Colonic mucosa (tissue), 4 donors: Measurements from ENCODE around the gene USP20. TPM values are rescaled to one million over a fixed set of nuclear protein-coding genes. Genes with fewer than 3 reads are reported as not detected.

Experiments
- DNase-seq: peaks from one replicate; pipeline ENCODE4 v3.0.0-alpha.2; 2020
- H3K27ac ChIP-seq: fragments of 200-600 bp; one replicate; pipeline ENCODE4 v1.8.0; 2021
- H3K27me3 ChIP-seq: fragments of 200-600 bp; one replicate; pipeline ENCODE4 v1.8.0; 2021
- H3K36me3 ChIP-seq: fragments of 200-600 bp; one replicate; pipeline ENCODE4 v1.8.0; 2021
- H3K4me1 ChIP-seq: fragments of 200-600 bp; one replicate; pipeline ENCODE4 v1.8.0; 2021; ENCODE audit warnings: mild to moderate bottlenecking
- H3K4me3 ChIP-seq: fragments of 200-600 bp; one replicate; pipeline ENCODE4 v1.8.0; 2021
- H3K9ac ChIP-seq, 2 donors: one replicate each; pipeline ENCODE4 v1.7.0; 2013; ENCODE audit warnings: control low read depth in 2 of 2, low read depth in 2 of 2, low read length in 2 of 2
- H3K9me3 ChIP-seq: fragments of 200-600 bp; one replicate; pipeline ENCODE4 v1.8.0; 2021
- intact Hi-C: fragments of 100-400 bp; cut with DNase I; formaldehyde crosslinking; loops from one replicate; pipeline ENCODE4 v1.14.1; 2022
- total RNA-seq, 2 donors: library from RNA; stranded (reverse); fragmentation: NEBNext Ultra II Directional in 1 of 2; extraction: Animal tissue kit (Norgen Biotek cat#: 25700) in 1 of 2; gene quantifications; one replicate each; pipeline ENCODE4 v1.2.1, GENCODE V29; 2021
- TF ChIP-seq, protein P1 (sequence below): fragments of 200-600 bp; IDR thresholded peaks from one replicate; pipeline ENCODE4 v1.8.0; 2022; ENCODE audit warnings: antibody characterized with exemption, mild to moderate bottlenecking
- donor health status: healthy.
- donor health status: DM: no; HTN: no; CAD: no.
- donor health status: DM: no; HTN: no; CAD: no.

The USP20 gene
- total RNA-seq, 2 donors from 2014 or later: 14.7 to 20.0 TPM

DNA sequence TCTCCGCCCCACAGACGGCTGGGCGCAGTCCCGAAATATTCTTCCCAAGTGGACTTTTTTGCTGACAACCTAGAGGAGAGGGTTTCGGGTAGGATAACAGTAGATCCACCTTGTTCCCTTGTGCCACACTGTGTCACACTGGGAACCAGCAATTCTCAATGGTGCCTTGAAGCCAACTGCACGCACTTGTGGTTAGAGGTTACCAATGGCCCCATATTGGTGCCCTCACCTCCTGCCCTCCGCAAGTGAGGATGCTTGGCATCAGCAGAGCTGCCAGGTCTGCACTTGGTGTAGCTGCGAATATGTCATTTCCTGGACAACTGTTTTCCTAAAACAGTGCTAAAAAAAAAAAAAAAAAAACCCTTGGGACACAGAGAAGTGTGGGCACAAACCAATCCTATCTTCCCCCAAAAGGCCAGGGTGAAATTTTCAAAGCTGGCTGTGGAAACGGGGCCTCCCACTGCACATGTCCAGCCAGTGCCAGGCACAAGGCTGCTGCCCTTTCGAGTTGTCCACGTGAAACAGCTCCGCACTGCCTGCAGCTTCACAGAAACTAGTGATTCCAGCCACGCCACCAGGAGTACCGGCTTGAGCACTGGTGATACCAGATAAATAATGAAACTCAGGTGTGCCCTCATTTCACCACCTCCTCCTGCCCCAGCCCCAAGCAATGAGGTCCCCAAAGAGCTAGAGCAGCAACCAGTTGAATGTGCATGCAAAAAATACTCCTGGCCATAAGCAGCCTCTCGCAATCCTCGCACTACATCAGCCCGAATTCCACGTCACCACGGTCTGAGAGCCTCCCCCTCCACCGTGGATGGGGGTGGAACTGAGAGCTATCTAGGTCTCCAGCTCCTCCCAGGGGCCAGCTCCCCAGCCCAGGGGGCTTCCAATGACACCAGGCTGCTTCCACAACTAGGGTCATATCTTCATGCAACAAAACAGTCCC lies 51.2 kb downstream of the USP20 start:
- H3K27me3 ChIP-seq: no peaks in the 10 kb centered on the region
- peak overlapping the region; percentile 34 for H3K4me3 ChIP-seq
- H3K27ac ChIP-seq: peak overlapping the region; percentile 81
- intact Hi-C loops: loop anchor here (5.0 to 10.0 kb wide), 3 partner anchors 156 to 348 kb away; partner anchors contain the start of gene FNBP1
- peaks cover 7% of the 10 kb centered on the region for H3K4me1 ChIP-seq
- no peaks in the 10 kb centered on the region for H3K9me3 ChIP-seq
- H3K36me3 ChIP-seq: no peaks in the 10 kb centered on the region
- peak overlapping the region in 1 of 2 donors; percentile 93 for H3K9ac ChIP-seq
- TF ChIP-seq, protein P1, sequence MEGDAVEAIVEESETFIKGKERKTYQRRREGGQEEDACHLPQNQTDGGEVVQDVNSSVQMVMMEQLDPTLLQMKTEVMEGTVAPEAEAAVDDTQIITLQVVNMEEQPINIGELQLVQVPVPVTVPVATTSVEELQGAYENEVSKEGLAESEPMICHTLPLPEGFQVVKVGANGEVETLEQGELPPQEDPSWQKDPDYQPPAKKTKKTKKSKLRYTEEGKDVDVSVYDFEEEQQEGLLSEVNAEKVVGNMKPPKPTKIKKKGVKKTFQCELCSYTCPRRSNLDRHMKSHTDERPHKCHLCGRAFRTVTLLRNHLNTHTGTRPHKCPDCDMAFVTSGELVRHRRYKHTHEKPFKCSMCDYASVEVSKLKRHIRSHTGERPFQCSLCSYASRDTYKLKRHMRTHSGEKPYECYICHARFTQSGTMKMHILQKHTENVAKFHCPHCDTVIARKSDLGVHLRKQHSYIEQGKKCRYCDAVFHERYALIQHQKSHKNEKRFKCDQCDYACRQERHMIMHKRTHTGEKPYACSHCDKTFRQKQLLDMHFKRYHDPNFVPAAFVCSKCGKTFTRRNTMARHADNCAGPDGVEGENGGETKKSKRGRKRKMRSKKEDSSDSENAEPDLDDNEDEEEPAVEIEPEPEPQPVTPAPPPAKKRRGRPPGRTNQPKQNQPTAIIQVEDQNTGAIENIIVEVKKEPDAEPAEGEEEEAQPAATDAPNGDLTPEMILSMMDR: no peak
- DNase-seq: no peak

DNA sequence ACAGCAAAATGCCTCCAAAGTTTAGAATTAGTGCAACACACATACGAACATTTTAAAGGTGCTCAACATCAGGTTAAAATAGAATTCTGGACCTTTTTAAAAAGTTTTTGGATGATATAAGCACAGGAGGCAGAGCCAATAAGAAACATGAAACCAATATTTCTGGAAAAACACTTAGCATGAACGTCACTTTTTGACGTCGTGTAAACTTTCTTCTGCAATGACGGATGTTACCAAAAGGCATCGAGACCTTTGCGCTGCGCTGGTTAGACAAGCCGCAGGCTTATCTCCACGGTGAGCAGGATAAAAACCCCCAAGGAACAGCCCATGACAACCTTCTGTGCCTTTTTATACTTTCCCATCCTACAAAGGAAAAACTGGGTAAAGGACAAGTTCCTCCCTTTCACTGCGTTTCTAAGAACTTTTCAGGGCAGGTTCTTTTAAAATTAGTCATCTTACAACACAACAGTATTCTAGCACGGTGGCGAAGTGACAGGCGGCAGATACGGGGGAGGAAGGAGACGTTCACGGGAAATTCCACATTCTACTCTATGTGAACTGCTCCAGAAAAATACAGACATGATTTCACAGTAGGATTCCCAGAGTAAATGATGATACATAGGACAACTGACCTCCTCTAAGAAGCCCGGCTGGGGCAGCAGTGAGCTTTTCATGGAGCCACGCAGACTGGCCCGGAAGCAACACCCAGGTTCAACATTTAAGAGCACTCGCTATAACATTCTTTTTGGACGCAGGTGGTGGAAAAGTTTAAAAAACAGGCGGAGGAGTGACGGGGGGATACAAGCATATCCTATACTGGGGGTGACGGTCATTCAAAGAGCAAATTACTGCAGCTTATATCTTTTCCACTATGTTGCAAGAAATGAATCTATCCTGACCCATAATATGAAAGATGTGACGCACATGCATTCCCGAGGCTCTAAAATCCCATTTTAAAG lies 52.4 kb downstream of the USP20 start:
- Histone ChIP-seq H3K4me1 (peaks cover 10% of the 10 kb centered on the region), H3K4me3 (no peak overlapping the region), H3K9me3 (no peaks in the 10 kb centered on the region), H3K36me3 (no peaks in the 10 kb centered on the region), H3K9ac (peak overlapping the region in 1 of 2 donors; percentile 93), H3K27me3 (no peaks in the 10 kb centered on the region), H3K27ac (peak overlapping the region; percentile 81)
- intact Hi-C loops: loop anchor here (5.0 to 10.0 kb wide), 3 partner anchors 155 to 347 kb away; partner anchors contain the start of gene FNBP1
- TF ChIP-seq, protein P1: no peak
- DNase-seq: no peak

DNA sequence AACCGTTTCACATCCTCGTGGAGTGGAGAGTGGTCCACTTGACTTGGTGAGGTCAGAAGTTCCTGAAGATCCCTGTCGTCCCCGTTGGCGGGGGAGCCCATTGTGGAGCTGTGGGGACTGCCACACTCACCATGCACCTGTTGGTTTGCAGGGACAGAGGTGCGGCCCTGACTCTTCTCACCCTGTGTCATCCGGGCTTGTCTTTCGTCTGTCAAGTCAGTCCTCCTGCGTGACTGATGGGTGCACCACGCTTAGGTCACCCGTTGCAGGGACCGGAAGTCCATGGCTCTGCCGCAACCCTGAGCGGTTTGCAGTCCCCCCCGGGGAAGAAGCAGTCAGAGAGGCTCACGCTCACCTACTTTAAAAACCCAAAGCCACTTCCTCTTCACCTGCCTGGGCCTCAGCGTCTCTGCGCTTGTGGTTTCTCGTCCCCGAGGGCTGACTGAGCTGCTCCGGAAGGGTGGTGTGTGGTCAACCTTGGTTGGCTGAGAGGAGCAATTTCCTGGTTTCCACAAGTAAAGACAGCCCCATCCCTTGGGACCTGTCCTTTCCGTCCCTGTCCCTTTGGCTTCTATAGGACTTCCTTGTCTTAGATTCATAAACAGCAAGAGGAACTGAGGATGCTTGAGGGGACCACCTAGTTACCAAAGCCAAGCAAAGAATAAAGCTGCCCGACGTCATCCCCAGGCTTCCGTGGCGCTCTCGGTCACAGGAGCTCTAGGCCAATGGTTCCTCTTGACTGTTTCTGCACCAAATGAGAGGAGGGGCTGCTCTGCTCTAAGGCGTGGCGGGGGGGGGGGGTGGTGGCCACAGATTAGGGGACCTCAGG lies 53.2 kb downstream of the USP20 start:
- peak; percentile 51 for DNase-seq
- Histone ChIP-seq H3K36me3 (no peaks in the 10 kb centered on the region), H3K4me3 (no peak overlapping the region), H3K27me3 (no peaks in the 10 kb centered on the region), H3K27ac (peak overlapping the region; percentile 81), H3K4me1 (peaks cover 11% of the 10 kb centered on the region), H3K9ac (peak overlapping the region in 1 of 2 donors; percentile 54), H3K9me3 (no peaks in the 10 kb centered on the region)
- intact Hi-C loops: loop anchor here (5.0 to 10.0 kb wide), 3 partner anchors 154 to 346 kb away; partner anchors contain the start of gene FNBP1
- TF ChIP-seq, protein P1: no peak

DNA sequence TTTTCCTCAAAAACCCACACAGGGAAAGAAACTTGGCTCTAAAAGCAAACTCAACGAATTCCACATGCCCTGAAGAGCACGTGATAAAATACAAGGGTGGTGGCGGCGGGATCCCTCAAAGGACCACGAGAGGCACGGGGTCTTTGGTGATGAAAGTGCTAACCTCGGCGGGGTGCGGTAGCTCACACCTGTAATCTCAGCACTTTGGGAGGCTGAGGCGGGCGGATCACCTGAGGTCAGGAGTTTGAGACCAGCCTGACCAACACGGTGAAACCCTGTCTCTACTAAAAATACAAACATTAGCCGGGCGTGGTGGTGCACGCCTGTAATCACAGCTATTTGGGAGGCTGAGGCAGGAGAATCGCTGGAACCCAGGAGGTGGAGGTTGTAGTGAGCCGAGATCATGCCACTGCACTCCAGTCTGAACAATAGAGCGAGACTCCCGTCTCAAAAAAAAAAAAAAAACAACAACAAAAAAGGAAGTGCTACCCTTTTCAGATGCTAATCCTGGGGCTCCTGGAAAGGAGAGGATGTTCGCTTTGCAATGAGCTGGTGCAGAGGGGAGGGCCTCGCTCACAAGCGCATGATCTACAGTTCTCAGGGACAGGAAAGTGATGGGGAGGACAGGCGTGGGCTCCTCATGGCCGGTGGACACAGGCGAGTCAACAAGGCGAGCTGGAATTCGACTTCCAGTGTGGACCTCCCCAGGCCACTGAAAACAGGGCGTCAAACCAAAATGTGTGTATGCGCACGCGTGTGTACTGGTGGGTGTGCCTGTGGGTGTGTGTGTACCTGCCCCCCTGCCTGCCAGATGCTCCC lies 54.1 kb downstream of the USP20 start:
- Histone ChIP-seq H3K9me3 (no peaks in the 10 kb centered on the region), H3K27ac (peak overlapping the region; percentile 73), H3K4me3 (no peak overlapping the region), H3K9ac (peak overlapping the region in 1 of 2 donors; percentile 55), H3K27me3 (no peaks in the 10 kb centered on the region), H3K4me1 (peaks cover 11% of the 10 kb centered on the region), H3K36me3 (no peaks in the 10 kb centered on the region)
- TF ChIP-seq, protein P1: no peak
- intact Hi-C loops: loop anchor here (5.0 to 10.0 kb wide), 3 partner anchors 153 to 345 kb away; partner anchors contain the start of gene FNBP1
- no peak for DNase-seq
